ENCODE results near the gene CASTOR1.

The CASTOR1 gene

DNA sequence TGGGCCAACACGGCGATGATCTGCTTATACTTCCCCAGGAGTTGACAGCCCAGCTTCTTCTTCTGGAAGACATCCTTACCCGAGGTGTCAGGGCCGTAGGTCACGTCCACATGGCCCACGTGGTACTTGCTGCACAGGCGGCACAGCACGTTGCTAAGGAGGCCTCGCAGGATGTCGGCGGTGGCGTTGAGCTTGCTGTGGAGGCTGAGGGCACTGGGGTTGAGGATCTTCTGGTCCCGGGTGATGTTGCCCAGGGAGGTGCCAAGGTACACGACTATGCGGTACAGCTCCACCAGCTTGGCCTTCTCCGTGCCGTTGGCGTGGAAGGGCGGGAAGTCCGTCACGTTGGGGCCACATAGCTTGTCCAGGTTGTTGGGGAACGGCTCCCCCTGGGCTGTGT, 45.6 kb downstream of the CASTOR1 start:
- no peak for DNase-seq

DNA sequence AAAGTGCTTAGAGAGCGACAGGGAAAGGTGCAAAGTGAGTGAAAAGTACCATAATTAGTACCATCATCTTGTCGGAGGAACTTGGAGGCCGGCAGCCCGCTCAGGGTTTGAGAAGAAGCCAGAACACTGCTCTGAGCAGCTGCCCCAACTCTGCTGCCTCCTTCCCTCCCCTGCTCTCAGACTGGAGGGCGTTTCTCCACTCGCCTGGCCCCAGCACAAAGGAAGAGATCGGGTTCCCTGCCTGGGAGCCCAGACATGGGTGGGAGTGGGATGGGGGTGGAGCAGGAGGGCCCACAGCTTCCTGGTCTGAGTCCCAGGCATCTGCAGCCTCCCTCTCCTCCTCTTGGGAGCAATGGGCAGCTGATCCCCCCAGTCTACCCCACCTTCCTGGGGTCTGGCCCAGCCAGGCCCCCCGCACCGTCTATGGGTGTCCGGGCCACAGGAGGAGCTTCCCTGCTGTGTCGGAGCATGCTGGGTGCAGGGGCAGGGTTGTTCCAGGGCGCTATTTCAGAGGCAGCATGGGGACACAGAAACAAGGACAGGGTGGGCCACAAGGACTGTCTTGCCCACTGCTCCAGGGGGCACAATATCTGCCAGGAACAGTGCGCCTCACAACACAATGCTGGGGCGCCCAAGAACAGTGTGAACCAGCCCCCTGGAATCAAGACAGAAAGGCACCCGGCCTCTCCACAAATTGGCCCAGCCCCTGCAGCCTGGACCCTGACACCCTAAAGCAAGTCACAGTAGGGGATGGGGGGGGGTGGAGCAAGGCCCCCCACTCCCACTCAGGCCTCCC, 47.5 kb downstream of the CASTOR1 start:
- no peak for DNase-seq

DNA sequence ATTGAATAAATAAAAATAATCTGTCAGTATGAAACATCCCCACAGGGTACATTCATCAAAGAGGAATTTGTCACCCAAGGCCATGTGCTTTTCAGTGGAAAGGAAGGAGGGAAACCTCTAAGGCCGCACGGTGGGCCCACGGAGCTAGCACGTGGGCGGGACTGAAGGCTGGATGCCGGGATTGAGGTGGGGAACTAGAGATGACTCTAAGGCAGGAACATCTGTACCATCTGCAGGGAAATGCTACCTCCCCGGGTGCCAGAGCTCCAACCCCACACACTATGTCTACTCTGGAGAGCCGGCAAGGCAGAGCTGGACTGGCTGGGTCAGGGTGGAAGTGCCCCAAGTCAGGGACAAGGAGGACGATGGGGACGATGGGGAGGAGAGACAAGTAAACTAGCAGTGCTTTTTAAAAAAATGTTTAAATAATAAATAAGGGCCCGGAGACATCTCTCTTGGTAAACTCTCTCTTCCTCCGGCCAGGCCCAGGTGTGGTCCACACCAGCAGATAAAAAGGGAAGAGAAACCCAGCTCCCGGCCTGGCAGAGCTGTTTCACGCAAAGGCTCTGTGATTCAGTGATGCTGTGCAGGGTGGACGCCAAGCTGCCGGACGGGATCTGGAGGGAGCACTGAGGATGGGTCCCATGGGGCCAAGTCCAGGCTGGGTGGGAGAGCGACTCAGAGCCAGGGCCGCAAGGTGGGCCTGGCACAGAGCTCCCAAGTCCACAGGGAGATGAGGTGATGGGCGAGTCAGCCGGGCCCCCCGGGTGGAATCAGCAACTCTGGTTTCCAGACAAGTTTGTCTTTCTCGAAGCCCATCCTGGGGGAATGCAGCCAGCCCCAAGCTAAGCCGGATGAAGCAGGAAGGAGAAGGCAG, 48.5 kb downstream of the CASTOR1 start:
- DNase-seq, result no peak

DNA sequence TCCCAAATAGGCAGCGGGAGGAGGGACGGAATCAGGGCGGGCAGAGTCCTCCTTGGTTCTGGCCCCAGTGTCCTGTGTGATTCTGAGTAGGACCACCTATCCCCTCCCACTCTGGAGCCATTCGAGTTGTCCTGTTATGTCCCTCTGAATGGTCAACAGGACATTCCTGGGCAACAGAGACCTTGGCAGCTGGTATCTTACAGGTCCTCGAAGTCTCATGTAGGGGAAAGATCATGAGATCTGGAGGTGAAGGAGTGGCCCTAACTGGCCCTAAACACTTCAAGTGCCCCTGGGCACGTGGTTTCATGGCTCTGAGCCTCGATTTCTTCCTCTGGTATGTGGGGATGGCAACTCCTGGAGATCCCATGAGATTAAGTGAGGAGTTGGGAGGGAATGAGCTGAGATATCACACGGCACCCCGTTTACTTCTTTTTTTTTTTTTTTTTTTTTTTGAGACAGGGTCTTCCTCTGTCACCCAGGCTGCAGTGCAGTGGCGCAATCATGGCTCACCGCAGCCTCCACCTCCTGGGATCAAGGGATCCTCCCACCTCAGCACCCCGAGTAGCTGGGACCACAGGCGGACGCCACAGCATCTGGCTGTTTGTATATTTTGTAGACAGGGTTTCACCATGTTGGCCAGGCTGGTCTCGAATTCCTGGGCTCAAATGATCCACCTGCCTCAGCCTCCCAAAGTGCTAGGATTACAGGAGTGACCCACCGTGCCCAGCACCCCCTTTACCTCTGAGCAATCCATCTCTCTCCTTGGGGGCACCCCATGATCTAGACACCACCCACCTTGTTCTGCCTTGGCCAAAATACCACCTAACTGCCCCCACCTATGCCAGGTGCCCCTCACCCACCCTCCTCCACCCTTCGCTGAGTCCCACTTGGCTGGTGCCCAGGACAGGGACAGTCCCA, 49.6 kb downstream of the CASTOR1 start:
- no peak for DNase-seq

DNA sequence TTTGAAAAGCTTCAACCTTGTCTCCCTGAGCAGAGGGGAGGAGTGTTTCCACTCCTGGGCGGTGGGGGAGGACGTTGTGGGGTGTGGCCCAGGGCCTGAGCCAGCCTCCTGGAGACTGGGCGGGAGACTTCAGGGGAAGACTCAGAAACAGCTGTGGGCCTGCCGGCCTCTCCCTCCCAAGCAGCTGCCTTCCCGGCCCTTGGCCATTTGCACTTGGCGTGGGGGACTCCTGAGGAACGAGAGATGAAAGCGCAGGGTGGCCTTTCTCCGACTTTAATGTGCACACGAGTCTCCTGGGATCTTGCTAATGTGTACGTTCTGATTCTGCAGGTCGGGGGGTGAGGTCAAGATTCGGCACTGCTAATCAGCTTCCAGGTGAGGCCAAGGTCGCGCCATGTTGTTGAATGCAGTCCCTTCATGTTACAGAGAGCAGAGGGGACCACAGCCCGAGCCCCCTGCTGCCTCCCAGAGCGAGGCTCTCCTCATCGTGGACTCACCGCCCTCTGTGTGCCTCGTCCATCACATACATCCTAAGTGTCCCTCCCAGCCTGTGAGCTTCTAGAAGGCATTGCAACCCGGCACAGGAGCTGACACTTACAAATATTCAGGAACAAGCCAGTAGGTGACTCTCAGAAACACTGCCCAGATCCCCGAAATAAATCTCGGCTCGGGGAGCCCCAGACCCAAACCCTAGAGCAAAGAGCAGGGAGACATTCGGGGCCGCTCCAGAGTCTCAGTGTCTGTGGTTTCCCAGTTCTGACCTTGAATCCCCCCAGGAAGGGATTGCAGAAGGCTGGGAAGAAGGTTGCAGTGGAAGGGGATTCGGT, 50.4 kb downstream of the CASTOR1 start:
- no peak for DNase-seq

DNA sequence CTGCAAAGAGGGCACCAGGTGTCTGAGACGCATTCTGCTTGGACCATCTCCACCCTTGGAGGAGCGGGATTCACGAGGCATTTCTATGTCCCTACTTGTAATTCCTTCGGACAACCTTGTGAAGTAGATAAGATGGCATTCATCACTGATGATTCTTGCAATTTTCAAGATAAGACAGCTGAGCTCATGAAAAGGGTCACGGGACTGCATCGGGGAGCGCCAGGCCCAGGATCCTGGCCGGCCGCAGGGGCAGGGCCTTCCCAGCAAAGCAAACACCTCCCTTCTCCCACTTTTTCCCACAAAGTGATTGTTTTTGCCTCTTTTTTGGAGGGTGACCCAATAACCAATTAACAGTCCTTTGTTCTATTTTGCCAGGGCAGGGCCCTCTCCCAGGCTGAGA, 51.2 kb downstream of the CASTOR1 start:
- DNase-seq, result no peak

DNA sequence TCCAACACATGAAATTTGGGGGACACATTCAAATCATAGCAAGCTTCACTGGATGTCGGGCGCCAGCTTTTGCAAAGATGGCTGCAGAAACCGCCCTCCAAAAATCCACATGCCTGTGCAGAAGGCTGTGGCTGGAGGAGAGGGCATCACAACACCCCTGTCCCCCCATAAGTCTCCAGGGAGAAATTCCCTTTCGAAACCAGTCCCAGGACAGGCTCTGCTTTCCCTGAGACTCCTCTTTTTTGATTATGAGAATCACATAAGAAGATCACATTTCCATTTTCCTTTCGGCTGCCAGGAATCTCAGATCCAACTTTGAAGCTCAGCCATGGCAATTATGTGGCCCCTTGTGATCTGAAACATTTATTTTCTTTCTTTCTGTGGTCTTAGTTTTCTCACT, 52.4 kb downstream of the CASTOR1 start:
- no peak for DNase-seq

DNA sequence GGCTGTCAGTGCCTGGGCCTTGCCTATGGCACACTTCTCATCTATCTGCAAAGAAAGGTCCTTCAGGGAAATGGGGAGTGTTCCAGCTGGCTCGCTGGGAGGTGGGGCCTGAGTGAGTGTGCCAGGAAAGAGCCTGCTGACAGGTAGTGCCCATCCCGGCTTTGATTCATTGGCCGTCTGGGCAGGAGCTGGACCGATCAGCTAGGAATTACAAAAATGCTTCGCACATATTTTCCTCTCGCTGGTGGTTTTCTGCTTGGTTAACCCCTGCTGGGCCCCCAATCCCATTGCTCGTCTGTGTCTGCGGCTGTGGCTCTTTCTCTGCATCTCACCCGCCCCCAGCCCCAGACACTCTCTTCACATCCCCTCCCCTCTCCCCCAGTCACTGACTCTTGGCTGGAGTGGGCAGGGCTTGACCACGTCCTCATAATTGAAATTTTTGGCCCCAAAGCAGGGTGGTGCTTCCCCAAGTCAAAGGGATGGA, 53.6 kb downstream of the CASTOR1 start:
- no peak for DNase-seq

Data from NCI-H526 (cell line).